ENCODE data around the gene FTSJ1. TPM values are rescaled to one million over a fixed set of nuclear protein-coding genes. Genes with fewer than 3 reads are reported as not detected.

The FTSJ1 gene
- total and polyA plus RNA-seq, 2 of the 8 experiments (the other 6 are each of a cell fraction or from before 2014, with no cell fraction given) = 62.4 to 80.4 TPM

DNA sequence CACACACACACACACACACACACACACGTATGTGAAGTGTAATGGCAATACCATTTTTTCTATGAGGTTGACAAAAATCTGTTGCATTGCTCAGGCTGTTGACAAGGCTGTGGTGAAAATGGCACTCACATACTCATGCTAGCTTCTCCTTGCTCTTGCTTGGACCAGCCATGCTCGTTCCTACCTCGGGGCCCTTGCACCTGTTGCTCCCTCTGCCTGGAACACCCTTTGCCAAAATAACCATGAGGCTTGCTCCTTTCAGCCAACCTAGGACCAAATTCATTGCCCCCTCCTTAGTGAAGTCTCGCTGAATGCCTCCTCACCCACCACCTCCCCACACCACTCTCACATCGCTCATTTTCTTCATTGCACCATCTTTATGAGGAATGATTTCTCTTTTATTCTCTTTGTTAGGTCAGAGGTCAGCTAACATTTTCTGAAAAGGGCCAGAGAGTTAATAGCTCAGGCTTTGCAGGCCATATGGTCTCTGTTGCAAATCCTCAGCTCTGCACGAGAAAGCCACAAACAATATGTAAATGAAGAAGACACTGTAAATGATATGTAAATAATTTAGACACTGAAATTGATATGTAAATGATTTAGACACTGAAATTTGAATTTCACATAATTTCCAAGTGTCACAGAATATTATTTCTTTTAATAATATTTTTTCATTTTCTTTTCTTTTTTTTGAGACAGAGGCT lies 19.2 kb upstream of the FTSJ1 start:
- Histone ChIP-seq H3K14ac (ENCODE audit: insufficient read length) (no peak overlapping the region), H4K5ac (ENCODE audit: insufficient read length, low read depth, low read length) (no peak overlapping the region), H2BK12ac (ENCODE audit: low read depth, low read length) (no peak overlapping the region), H3K79me1 (ENCODE audit: low read depth, low read length) (no peaks in the 10 kb centered on the region), H3K79me2 (ENCODE audit: control insufficient read depth in 1 of 2, insufficient read depth in 2 of 2, low read length in 2 of 2) (no peaks in the 10 kb centered on the region), H4K8ac (ENCODE audit: extremely low read depth, insufficient read depth, low read length) (no peak overlapping the region), H3K23ac (ENCODE audit: insufficient read length) (no peak overlapping the region), H3K9me3 (ENCODE audit: insufficient read depth in 2 of 2, low read depth in 1 of 2, low read length in 1 of 2) (no peaks in the 10 kb centered on the region), H3K36me3 (ENCODE audit: control insufficient read depth in 2 of 4, insufficient read depth in 4 of 4, low read length in 3 of 4) (peaks cover 0 to 13% (median 2%) of the 10 kb centered on the region in 4 experiments; a peak in 5 of 8 replicates), H2BK20ac (ENCODE audit: low read length) (no peak overlapping the region), H3K4ac (replicated peaks; ENCODE audit: insufficient read length, low read depth, low read length) (no peak overlapping the region), H4K91ac (replicated peaks; ENCODE audit: insufficient read length, low read length) (no peak overlapping the region), H3K4me1 (replicated peaks in 1 of 4; ENCODE audit: control insufficient read depth in 3 of 4, insufficient read depth in 4 of 4, low read length in 3 of 4) (no peaks in the 10 kb centered on the region), H2BK5ac (ENCODE audit: low read depth, low read length) (no peak overlapping the region), H2BK15ac (ENCODE audit: low read length) (no peak overlapping the region), H3K27ac (ENCODE audit: low read depth, low read length) (no peak overlapping the region), H3K9ac (replicated peaks in 1 of 4; ENCODE audit: extremely low read depth in 1 of 4, low read depth in 3 of 4, low read length in 3 of 4) (no peak overlapping the region), H2AK5ac (ENCODE audit: low read depth, low read length) (no peak overlapping the region), H2AFZ (ENCODE audit: low read length) (no peak overlapping the region), H3K18ac (ENCODE audit: extremely low read depth, low read length) (no peak overlapping the region), H3K23me2 (ENCODE audit: low read depth, low read length) (no peaks in the 10 kb centered on the region), H3K4me2 (ENCODE audit: insufficient read depth in 1 of 2, low read depth in 2 of 2, low read length in 2 of 2) (no peak overlapping the region), H2BK120ac (replicated peaks; ENCODE audit: low read depth, low read length) (no peak overlapping the region), H3K27me3 (replicated peaks in 1 of 4; ENCODE audit: control insufficient read depth in 3 of 4, extremely low read depth in 1 of 4, insufficient read depth in 3 of 4, low read length in 3 of 4) (no peaks in the 10 kb centered on the region), H3K56ac (replicated peaks; ENCODE audit: insufficient read length, low read depth, low read length) (no peak overlapping the region), H3K4me3 (ENCODE audit: extremely low read depth in 1 of 4, insufficient read depth in 2 of 4, low read depth in 3 of 4, low read length in 4 of 4) (no peak overlapping the region), H4K20me1 (replicated peaks in 1 of 2; ENCODE audit: control insufficient read depth in 1 of 2, insufficient read depth in 2 of 2, low read length in 2 of 2) (peaks cover 0 to 1% of the 10 kb centered on the region in 2 experiments)
- POLR2A ChIA-PET (ENCODE audit: partially characterized antibody) = interaction anchor here (1.6 kb wide), 1 partner anchor 9 kb away, joined by 8 read pairs; no protein-coding TSS in a partner anchor
- FAIRE-seq = no peak
- WGBS, 2 experiments (ENCODE audit: extremely low coverage in 1 of 2, insufficient coverage in 1 of 2, insufficient read length in 1 of 2, insufficient replicate concordance in 2 of 2, low coverage in 1 of 2, low lambda C conversion rate in 2 of 2, missing lambda C conversion rate in 1 of 2) = 87% methylated on average over 6 of the region's 6 CpGs; no CpG with 5 or more reads in 1 of the 2 experiments
- TF ChIP-seq CEBPB (IDR thresholded peaks at IDR 0.05; ENCODE audit: low read depth, low read length) (no peak), EP300 (IDR thresholded peaks at IDR 0.05; ENCODE audit: borderline replicate concordance in 1 of 2, low read depth in 2 of 2, low read length in 2 of 2) (no peak), SUZ12 (IDR thresholded peaks at IDR 0.05; ENCODE audit: low read length) (no peak), RNF2 (IDR thresholded peaks at IDR 0.05; ENCODE audit: borderline replicate concordance, low read depth, low read length, missing control alignments, poor library complexity, severe bottlenecking) (no peak), PHF8 (conservative IDR thresholded peaks at IDR 0.05; ENCODE audit: low read depth, low read length) (no peak), SAP30 (IDR thresholded peaks at IDR 0.05; ENCODE audit: insufficient read depth, insufficient replicate concordance, low read length) (no peak)
- TF ChIP-seq, protein P1, sequence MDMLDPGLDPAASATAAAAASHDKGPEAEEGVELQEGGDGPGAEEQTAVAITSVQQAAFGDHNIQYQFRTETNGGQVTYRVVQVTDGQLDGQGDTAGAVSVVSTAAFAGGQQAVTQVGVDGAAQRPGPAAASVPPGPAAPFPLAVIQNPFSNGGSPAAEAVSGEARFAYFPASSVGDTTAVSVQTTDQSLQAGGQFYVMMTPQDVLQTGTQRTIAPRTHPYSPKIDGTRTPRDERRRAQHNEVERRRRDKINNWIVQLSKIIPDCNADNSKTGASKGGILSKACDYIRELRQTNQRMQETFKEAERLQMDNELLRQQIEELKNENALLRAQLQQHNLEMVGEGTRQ (IDR thresholded peaks at IDR 0.05; ENCODE audit: low read length) = no peak
- CTCF ChIA-PET (ENCODE audit: partially characterized antibody) = interaction anchor here (1.4 kb wide), 1 partner anchor 12 kb away, joined by 3 read pairs; no protein-coding TSS in a partner anchor
- DNase-seq (ENCODE audit: low read depth in 1 of 2, low spot score in 2 of 2) = no peak

Measured in H1 (cell line).